ENCODE measurements around the gene IL17A.

Gene IL17A

DNA sequence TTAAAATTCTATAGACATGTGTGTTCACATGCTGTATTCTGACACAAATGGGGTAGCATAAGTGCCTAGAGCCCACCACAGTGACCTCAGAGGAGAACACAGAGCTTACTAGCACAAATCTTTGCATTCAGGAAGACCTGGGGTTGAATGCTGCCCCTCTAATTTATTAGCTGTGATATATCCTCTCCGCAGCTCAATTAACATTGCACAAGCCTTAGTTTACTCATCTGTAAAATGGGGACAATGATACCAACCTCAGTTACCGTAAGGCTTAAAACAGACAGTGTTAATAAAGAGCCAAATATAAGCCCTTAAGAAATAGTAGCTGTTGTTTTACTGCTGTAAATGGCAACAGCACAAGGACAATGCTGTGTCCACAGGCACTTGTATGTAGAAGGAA lies 36.2 kb upstream of the IL17A start:
- no peaks in the 10 kb centered on the region for H3K36me3 ChIP-seq (ENCODE audit: control insufficient read depth, insufficient read depth, low read length)
- TF ChIP-seq, protein P1, sequence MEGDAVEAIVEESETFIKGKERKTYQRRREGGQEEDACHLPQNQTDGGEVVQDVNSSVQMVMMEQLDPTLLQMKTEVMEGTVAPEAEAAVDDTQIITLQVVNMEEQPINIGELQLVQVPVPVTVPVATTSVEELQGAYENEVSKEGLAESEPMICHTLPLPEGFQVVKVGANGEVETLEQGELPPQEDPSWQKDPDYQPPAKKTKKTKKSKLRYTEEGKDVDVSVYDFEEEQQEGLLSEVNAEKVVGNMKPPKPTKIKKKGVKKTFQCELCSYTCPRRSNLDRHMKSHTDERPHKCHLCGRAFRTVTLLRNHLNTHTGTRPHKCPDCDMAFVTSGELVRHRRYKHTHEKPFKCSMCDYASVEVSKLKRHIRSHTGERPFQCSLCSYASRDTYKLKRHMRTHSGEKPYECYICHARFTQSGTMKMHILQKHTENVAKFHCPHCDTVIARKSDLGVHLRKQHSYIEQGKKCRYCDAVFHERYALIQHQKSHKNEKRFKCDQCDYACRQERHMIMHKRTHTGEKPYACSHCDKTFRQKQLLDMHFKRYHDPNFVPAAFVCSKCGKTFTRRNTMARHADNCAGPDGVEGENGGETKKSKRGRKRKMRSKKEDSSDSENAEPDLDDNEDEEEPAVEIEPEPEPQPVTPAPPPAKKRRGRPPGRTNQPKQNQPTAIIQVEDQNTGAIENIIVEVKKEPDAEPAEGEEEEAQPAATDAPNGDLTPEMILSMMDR (IDR thresholded peaks at IDR 0.05; ENCODE audit: insufficient read depth, low read length, poor library complexity, severe bottlenecking): no peak
- H3K4me3 ChIP-seq (replicated peaks; ENCODE audit: low read depth, low read length): no peak overlapping the region
- no peak for DNase-seq (ENCODE audit: extremely low read depth, insufficient read length)
- H3K27me3 ChIP-seq (replicated peaks; ENCODE audit: control insufficient read depth, insufficient read depth, low read length): peaks cover 3% of the 10 kb centered on the region; the same call in 1 of the 2 replicates

DNA sequence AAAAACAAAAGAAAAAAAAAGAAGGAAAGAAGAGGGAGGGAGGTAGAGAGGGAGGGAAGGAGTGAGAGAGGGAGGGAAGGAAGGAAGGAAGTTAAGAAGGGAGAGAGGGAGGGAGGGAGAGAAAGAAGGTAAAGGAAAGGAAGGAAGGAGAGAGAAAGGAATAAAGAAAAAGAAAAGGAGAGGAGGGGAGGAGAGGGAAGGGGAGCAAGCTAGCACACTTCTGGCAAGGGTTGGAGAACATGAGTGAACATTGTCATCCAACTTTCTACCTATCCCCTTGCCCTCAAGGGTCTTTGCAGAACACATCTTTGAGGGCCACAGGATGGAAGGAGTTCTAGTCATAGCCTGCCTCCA lies 34.1 kb upstream of the IL17A start:
- DNase-seq (ENCODE audit: extremely low read depth, insufficient read length): no peak
- Histone ChIP-seq H3K4me3 (replicated peaks; ENCODE audit: low read depth, low read length) (no peak overlapping the region), H3K27me3 (replicated peaks; ENCODE audit: control insufficient read depth, insufficient read depth, low read length) (peaks cover 3% of the 10 kb centered on the region; the same call in 1 of the 2 replicates), H3K36me3 (ENCODE audit: control insufficient read depth, insufficient read depth, low read length) (no peaks in the 10 kb centered on the region)
- TF ChIP-seq, protein P1 (IDR thresholded peaks at IDR 0.05; ENCODE audit: insufficient read depth, low read length, poor library complexity, severe bottlenecking): no peak

DNA sequence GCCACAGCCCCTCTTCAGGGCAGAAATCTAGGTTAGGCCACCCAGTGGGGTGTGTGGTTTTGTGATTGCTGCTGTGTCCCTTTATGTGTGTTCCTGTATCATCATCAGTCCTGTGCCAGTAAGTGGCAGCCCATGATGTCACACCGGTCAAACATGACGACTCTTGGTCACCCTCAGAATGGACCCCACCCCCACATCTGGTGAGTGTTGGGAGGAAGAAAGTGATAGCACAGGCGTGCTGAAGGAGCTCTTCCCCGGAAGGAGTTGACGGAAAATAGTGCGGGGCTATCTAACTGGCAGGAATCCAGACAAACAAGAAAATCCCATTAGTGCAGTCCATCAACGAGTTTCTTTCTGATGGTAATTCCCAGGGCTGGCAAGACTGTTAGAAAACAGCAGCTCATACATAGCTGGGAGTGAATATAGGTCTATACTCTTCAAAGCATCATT lies 33.4 kb upstream of the IL17A start:
- Histone ChIP-seq H3K27me3 (replicated peaks; ENCODE audit: control insufficient read depth, insufficient read depth, low read length) (peaks cover 3% of the 10 kb centered on the region; the same call in 1 of the 2 replicates), H3K36me3 (ENCODE audit: control insufficient read depth, insufficient read depth, low read length) (no peaks in the 10 kb centered on the region), H3K4me3 (replicated peaks; ENCODE audit: low read depth, low read length) (no peak overlapping the region)
- no peak for DNase-seq (ENCODE audit: extremely low read depth, insufficient read length)
- TF ChIP-seq, protein P1 (IDR thresholded peaks at IDR 0.05; ENCODE audit: insufficient read depth, low read length, poor library complexity, severe bottlenecking): no peak

DNA sequence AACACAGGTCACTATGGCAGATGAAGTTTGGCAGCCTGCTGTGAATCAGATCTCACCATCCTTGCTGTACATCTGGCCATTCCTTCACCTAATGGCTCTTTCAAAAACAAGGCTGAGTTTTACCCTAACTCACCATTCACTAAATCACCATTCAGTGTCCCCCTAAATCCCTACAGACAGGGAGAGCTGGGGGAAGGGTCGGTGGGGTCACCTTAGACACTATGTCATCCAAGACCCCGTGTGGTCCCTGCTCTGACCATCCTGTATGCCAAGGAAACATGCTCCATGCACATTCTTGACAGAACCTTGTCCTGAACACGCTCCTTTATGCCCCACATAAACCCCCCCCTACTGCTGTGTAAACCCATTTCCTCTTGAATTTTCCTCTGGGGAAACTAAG lies 31.8 kb upstream of the IL17A start:
- Histone ChIP-seq H3K36me3 (ENCODE audit: control insufficient read depth, insufficient read depth, low read length) (no peaks in the 10 kb centered on the region), H3K4me3 (replicated peaks; ENCODE audit: low read depth, low read length) (no peak overlapping the region), H3K27me3 (replicated peaks; ENCODE audit: control insufficient read depth, insufficient read depth, low read length) (0 out of 2 replicates have a peak, but pooled peaks cover 2% of the 10 kb centered on the region)
- DNase-seq (ENCODE audit: extremely low read depth, insufficient read length): no peak
- TF ChIP-seq, protein P1 (IDR thresholded peaks at IDR 0.05; ENCODE audit: insufficient read depth, low read length, poor library complexity, severe bottlenecking): no peak

DNA sequence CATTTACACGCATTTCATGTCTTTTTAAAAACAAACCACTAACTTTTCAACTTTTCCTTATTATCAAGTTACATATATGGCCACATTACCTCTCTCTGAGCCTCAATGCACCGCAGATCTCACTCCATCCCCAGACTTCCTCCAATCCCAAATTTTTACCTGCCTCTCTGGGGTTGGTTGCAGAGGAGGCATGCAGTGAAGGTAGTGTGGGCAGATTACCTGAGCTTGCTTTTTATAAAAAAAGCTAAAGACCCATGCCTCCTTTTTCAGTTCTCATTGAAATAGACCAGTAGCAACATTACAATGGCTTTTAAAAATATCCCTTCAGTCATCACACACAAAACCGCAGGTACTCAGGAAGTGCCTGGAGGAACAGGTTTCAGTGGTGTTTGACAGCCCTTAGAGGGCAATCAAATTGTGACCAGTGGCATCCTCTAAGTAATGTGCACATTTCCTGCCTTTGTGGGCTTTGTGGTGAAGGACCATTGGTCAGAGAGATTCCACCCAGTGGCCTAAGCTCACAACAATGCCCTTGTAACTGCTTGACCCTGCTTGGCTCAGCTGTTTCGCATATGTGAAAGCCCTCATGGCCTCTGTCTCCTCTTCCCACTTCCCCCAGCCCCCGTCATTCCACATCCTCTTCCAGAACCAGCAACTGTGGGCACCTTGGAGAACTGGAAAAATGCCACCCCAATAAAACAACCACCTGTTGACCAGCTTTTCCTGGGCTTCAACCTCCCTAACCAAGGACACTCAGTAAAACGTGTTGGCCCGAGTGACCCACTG lies 30.2 kb upstream of the IL17A start:
- H3K27me3 ChIP-seq (replicated peaks; ENCODE audit: control insufficient read depth, insufficient read depth, low read length): 0 out of 2 replicates have a peak, but pooled peaks cover 2% of the 10 kb centered on the region
- H3K4me3 ChIP-seq (replicated peaks; ENCODE audit: low read depth, low read length): no peak overlapping the region
- H3K36me3 ChIP-seq (ENCODE audit: control insufficient read depth, insufficient read depth, low read length): no peaks in the 10 kb centered on the region
- TF ChIP-seq, protein P1 (IDR thresholded peaks at IDR 0.05; ENCODE audit: insufficient read depth, low read length, poor library complexity, severe bottlenecking): no peak
- peak; percentile 62 for DNase-seq (ENCODE audit: extremely low read depth, insufficient read length)

Data from GM06990 (cell line).